ENCODE results near the gene NEURL3.

GRCh38 chr2:96449174-96449573 is 56.0 kb downstream of the NEURL3 start:
- TF ChIP-seq EZH2 (IDR thresholded peaks at IDR 0.05; ENCODE audit: insufficient read depth, poor library complexity, severe bottlenecking) = no peak
- TF ChIP-seq EZH2phosphoT487 (IDR thresholded peaks at IDR 0.05; ENCODE audit: insufficient read depth, low read depth) = no peak

Measured in GM23248 (cell line).